Posterior vena cava (tissue), 2 donors: ENCODE data around the gene BMP2K. TPM values are rescaled to one million over a fixed set of nuclear protein-coding genes. Genes with fewer than 3 reads are reported as not detected.
"Not testable (repeated sequence)": the region's sequence is repeated elsewhere in the genome, so short reads cannot be mapped to it uniquely, and the experiment has no call there.

Source experiments
- DNase-seq: peaks from one replicate; pipeline ENCODE4 v3.0.0-alpha.2; 2020; ENCODE audit warnings: low spot score
- intact Hi-C, 2 donors: fragments of 100-400 bp; cut with DNase I; formaldehyde crosslinking; loops; one replicate each; pipeline versions ENCODE4 v1.14.1 to v1.14.2; 2022 to 2023
- total RNA-seq, 2 donors: library from RNA; stranded (reverse); fragmentation: NEBNext Ultra II Directional; extraction: Animal tissue kit (Norgen Biotek cat#: 25700); gene quantifications; one replicate each; pipeline ENCODE4 v1.2.1, GENCODE V29; 2021
- donor health status: DM: yes; HTN: yes; CAD: no.
- donor health status: DM: yes; HTN: yes; CAD: no.

The BMP2K gene
- total RNA-seq, 2 donors from 2014 or later, result 43.7 to 46.2 TPM

DNA sequence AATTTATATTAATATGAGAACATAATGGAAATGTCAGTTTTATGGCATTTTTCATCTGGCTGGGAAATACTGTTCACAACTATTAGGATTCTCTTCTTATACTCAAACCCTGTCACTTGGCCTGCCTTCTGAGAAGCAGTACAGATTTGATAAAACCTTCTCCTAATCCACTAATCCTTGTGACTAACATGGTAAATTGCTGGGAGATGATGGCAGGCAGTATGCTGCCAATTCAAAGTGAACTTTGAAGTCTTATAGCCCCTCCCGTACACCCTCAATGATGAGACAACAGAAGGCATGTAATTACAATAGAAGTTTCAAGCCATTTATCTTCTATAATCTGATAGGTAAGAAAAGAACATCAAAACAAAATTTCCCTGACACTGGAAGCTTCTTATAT, 126.1 kb downstream of the BMP2K start:
- no peak for DNase-seq
- intact Hi-C loops, result no loop called here

DNA sequence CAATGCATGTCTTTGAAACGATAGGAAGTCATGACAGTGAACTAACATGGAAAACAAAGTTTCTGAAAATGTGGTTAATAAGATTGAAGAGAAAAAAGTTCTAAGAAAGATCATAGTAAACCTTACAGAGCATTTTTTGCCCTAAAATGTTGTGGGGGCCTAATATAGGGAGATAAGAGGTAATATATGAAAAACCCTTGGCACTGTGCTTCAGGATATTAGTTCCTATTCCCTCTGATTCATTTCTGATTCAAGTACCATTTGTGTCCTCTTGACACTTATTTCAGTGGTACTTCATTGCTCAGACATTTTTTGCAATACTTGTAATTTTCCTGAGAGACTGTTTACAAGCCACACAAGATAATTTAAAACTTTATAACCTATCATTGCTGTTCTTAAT, 128.0 kb downstream of the BMP2K start:
- intact Hi-C loops, result no loop called here
- DNase-seq, result no peak

DNA sequence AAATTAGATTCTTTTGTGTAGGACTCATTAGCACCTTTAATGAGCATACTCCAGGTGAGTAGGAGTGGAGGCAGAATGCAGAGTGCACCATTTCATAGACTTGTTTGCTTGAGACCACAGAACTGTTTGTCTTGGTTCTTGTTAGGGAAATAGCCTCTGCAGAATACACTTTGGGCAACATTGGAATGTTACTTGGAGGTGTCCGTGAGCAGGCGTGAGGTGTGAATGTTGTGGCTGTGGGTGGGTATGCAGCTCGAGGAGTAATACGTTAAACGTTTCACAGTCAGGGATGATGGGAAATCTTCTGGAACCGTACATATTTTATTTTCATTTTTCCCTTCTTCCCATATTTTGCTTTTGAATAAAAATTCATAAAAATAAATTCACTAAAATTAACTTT, 131.5 kb downstream of the BMP2K start:
- no peak for DNase-seq
- intact Hi-C loops, result no loop called here

DNA sequence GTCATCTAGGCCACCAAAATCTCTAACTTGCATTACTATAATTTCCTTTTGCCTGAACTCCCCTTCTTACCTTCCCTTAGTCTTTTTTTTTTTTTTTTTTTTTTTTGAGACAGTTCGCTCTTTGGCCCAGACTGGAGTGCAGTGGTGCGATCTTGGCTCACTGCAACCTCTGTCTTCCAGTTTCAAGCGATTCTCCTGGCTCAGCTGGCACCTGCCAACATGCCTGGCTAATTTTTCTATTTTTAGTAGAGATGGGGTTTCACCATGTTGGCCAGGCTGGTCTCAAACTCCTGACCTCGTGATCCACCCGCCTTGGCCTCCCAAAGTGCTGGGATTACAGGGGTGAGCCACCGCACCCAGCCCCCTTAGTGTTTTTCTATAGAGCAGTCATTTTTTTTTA, 132.8 kb downstream of the BMP2K start:
- intact Hi-C loops, DNase-seq: not testable (repeated sequence)

DNA sequence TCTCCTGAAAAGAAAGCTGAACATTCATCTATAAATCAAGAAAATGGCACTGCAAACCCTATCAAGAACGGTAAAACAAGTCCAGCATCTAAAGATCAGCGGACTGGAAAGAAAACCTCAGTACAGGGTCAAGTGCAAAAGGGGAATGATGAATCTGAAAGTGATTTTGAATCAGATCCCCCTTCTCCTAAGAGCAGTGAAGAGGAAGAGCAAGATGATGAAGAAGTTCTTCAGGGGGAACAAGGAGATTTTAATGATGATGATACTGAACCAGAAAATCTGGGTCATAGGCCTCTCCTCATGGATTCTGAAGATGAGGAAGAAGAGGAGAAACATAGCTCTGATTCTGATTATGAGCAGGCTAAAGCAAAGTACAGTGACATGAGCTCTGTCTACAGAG, 134.5 kb downstream of the BMP2K start:
- intact Hi-C loops, result no loop called here
- no peak for DNase-seq

DNA sequence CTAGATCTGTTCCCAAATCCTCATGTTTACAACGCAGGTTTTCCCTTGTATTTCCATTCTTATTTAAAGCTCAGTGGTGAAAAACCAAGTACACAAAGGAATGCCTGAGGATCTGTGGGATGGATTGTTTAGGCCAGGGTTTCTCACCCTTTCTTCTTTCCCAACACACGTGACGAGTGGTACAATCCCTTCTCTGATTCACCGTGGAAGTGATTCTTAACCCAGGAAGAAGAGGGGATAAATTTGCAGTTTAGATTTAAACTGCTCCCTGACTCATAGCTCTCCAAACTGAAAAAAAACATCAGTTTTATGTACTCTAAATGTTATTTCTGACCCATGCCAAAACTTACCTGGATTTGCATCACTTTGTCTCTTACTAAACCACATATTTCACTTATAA, 146.1 kb downstream of the BMP2K start:
- DNase-seq, result no peak
- intact Hi-C loops, result no loop called here

DNA sequence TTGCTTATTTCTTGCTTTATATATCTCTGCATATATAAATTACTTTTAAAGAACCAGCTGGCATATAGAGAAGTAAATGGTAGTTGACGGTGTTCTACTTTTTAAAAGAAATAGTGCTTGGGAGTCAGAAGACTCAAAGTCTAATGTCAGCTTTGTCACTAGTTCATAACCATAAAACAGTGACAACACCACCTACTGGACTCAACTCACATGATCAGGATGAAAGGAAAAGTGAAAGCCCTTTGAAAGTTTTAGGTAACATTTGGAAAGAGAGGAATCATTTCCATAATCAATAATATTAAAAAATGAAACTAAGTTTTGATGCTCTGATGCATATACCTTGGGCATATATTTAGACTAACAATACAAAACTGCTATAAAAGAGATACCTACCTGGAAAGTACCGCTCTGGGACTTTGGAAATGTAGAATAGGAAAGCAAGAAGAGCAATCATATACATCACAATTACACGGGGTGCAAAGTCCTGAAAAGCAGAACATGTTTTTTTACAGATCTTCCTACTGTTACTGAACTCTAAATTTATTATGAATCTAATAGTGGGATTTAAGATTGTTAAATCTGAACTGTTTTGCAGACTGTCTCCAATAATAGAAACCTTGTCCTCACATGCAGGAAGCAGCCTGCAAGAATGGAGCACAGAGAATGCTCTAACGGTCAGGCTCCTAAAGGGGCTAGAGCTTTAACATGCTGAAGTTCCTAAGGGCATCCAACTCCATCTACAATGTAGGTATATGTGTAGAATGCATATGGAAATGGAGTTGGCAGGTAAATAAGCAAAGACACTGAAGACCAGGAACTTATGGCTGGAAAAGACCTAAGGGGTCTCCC, 147.5 kb downstream of the BMP2K start:
- intact Hi-C loops, result no loop called here
- no peak for DNase-seq

DNA sequence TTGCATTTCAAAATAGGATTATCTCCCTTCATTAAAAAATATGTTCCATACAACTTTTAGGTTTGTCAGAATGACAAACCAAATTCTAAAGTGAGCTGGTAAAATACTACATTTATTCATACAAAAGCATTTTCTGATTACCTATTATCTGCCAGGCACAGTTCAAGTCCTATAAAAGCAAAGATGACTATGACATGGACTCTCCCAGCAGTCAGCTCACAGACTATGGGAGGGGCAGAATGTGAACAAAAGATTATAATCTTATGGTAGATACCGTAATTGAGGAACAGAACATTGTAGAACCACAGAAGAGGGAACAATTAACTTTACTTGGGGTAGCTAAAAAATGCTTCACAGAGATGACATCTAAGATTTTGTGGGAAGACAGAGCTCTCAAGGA, 150.7 kb downstream of the BMP2K start:
- intact Hi-C loops, result no loop called here
- DNase-seq, result no peak

DNA sequence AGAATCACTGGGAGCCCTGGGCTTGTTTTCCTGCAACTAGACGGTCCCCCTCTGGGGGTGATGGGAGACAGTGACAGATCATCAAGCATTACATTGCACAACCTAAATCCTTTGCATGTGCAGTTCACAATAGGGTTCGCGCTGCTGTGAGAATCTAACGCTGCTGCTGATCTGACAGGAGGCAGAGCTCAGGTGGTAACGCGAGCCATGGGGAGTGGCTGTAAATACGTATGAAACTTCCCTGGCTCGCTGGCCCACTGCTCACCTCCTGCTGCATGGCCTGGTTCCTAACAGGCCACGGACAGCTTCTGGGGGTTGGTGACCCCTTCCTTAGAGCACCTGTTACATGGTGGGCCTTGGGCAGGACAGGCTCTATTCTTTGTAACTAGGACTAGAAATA, 152.7 kb downstream of the BMP2K start:
- intact Hi-C loops, result no loop called here
- DNase-seq, result no peak

DNA sequence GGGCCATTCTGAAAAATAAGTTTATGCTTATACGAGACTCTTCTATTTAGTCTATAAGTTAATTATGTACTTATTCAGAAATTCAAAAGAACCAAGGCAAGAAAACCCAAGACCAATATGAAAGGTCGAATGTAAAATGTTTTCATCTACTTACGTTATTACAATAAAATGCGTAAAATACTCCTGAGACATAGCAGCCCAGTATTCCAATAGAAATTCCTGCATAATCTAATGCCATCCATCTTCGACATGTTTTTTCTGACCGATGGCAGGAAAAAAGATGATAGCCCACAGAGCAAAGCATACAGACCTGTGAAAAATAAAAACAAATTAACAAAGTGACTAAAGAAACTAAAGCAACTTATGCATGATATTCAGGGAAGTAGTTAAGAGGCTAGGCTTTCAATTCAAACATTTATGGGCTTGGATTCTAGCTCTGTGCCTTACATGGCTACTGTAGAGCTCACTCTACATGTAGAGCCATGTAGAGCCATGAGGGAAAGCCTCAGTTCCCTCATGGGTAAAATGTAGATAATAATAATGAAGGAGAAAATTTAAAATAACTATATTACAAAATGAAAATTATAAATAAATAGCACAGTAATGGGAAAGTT, 154.0 kb downstream of the BMP2K start:
- intact Hi-C loops, result no loop called here
- DNase-seq, result no peak

DNA sequence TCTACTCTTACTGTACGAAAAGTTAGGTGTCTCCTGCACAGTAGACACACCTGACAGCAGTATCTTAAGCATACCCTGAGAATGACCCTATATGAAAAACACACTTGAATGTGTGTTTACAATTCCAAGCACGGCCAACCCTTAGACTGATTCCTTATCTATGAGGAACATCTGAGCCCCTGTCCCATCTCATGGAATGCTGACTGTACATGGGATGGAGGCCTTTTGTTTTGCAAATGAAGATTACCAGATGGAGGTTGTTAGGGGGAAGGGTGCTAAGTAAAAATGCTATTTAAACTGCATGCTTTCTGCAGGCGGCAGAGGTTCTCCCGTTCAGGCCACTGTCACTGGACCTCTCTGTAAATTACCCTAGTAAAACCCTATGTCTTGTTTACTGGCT, 160.8 kb downstream of the BMP2K start:
- DNase-seq, result no peak
- intact Hi-C loops, result no loop called here

DNA sequence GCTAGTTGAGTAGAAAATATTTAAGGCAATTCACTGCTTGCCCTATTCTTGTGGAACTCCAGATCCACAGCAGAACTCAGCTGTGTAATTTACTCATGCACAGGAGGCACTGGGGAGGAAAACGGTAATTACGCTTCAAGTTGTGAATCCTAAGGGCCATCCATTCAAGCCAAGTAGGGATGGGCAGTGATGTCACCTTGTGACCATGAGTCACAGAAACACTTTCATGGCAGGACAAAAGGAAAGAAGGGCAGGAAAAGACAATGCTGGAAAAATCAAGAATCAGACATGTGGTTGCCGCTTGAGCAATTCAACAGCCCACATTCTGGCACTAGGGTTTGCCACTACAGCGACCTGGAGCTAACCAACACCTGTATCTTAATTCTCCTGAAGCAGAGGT, 161.7 kb downstream of the BMP2K start:
- DNase-seq, result no peak
- intact Hi-C loops, result no loop called here

DNA sequence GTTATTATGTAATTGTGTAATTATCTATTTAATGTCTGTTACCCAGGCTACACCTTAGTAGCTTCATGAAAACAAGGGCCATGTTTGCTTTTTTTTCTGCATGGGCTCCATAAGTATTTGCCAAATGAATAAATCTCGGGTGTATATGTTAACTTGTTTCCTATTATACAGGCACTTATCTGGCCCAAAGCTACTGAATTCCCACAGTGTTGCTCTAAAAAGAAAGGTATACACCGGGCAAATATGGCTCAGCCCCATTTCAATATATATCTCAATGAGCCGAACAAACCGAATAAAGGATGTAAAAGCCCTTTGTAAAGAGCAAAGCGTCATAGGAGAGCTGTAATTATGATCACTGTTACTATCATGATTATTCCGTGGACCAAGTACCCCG, 162.3 kb downstream of the BMP2K start:
- no peak for DNase-seq
- intact Hi-C loops, result no loop called here

DNA sequence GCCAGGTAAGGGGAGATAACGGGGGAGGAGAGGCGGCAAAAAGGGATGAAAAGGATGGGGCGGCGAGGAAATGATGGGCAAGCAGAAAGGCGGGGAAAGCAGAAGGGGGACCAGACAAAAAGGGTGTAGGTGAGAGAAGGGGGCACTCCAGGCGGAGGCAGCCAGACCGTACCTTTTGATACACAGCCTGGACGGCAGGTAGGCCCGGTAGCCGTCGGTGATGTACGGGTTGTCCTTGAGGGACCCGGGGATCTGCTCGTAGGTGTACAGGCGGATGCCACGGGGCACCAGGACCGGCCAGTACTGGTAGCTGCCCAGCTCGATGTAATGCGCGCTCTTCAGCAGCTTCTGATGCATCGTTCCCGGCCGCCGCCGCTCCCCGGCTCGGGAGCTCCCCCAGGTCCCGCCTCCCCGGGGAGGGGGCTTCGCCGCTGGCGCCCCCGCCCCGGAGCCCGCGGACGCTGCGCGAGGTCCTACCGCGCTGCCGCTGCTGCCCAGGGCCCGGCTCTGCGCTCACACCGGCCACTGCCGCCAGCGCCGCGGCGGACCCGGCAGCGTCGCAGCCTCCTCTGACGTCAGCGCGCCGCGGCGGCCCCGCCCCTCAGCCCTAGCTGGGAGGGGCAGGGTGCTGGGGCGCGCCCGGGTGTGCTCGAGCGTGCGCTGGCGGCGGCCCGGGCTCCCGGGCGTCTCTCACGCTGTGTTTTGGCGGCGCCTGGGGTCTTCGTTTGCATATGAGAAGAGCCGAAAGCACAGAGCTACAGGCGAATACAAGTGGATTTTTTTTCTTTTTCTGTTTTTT, 162.9 kb downstream of the BMP2K start, which contains the start of gene PAQR3:
PAQR3 (minus strand) TSS at position 571 of the 799 bp plus-strand sequence; CDS start at position 357, 214 bp downstream.
- DNase-seq, result peak; percentile 95
- intact Hi-C loops, result no loop called here

DNA sequence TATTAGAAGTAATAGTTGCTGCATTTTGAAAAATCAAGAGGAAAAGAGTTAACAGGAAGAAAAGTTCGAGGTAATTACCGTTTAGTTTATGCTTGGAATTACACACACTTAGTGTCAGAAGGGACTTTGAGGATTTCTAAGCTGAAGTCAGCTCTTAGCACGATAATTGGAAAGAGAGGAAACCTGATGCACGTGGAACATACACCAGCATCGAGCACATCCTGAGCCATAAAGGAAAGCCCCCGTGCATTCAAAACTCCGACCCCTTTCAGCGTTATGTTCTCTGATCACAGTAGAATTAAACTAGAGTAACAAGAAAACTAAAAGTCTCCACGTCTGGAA, 163.5 kb downstream of the BMP2K start:
- DNase-seq, result no peak
- intact Hi-C loops, result no loop called here

DNA sequence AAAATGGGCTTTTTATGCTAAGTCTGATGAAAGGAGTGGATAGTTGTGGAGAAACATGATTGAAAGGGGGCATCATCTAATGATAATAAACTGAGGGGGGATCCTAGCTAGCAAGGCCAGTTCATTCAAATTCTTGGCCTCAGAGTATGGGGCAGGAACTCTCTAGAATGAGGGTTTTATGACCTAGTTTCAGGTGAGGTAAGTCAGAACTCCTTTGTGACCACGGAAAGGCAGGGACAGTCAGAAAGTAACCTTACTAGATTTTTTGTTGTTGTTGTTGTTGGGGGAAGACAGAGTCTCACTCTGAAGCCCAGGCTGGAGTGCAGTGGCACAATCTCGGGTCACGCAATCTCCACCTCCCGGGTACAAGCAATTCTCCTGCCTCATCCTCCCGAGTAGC, 164.6 kb downstream of the BMP2K start:
- no peak for DNase-seq
- intact Hi-C loops, result no loop called here

DNA sequence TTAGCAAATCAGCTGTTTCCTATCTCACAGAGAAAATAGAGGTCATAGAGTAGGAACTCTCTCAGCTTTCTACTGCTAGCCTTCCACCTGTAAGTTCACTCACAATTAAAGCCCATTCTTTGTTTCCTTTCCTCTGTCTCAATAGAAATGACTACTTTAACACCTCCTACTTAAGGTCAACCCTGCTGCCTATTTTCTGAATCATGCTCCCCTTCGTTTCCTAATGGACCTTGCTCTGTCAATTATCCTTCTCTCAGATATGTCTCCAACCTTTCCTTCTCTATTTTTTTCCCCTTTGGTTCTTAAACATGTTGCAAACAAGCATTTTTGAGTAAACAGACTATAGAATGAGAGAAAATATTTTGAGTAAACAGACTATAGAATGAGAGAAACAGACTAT, 168.2 kb downstream of the BMP2K start:
- intact Hi-C loops, result no loop called here

DNA sequence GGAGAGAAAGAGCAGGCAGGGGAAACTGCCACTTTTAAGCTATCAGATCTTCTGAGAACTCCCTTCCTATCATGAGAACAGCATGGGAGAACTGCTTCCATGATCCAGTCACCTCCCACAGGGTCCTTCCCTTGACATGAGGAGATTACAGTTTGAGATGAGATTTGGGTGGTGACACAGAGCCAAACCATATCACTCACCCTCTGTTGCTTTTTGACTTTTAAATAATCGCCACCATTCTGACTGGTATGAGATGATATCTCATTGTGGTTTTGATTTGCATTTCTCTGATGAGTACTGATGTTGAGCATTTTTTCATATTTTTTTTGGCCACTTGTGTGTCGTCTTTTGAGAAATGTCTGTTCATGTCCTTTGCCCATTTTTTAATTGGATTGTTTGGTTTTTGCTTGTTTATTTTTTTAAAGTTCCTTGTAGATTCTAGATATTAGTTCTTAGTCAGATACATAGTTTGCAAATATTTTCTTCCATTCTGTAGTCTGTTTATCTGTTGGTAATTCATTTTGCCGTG, 169.6 kb downstream of the BMP2K start:
- intact Hi-C loops, result no loop called here
- DNase-seq, result no peak

More for the DNA sequence above, 168.2 kb downstream of the BMP2K start:
- DNase-seq, result no peak

DNA sequence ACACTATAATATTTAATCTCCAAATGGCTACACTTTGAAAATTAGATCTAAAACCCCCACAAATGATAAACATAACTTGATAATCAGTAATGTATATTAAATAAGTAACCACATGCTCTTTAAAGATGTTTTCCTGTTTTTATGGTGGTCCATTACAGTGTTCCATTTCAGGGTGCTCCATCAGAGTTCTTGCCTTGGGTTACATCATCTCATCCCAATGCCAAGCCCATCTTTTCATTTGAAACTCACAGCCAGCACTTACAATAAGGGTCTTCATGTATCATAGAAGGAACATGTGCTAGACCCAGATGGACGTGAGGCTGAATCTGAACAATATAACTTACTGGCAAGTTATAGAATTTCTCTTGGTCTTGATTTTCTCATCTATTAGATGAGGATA, 173.6 kb downstream of the BMP2K start:
- no peak for DNase-seq
- intact Hi-C loops, result loop anchor here in 1 of 2 donors (10.0 kb wide), 1 partner anchor 1255 kb away; no protein-coding TSS in a partner anchor
